Stimulated activated CD4-positive, alpha-beta T cell treated with anti-CD3 and anti-CD28 coated beads, TNF-alpha, amount 100 ng/mL, for 24 hours (primary cell): Measurements from ENCODE around the gene CASP8AP2.
A peak's percentile ranks its signal among the peaks of the same experiment; 100 is the strongest.
"Not testable (repeated sequence)": the region's sequence is repeated elsewhere in the genome, so short reads cannot be mapped to it uniquely, and the experiment has no call there.

ENCODE experiments used
- DNase-seq, 3 experiments: peaks; one replicate each; pipeline ENCODE4 v3.0.0-alpha.2; 2020; ENCODE audit warnings: low read depth in 3 of 3

The CASP8AP2 gene

GRCh38 chr6:89819336-89820130, 10.1 kb upstream of the CASP8AP2 start, which contains the start of gene MDN1:
MDN1 (minus strand) TSS chr6:89819794; CDS start chr6:89819607, 187 bp downstream.
- DNase-seq = peak; percentile 81 to 89 (median 84)

DNA sequence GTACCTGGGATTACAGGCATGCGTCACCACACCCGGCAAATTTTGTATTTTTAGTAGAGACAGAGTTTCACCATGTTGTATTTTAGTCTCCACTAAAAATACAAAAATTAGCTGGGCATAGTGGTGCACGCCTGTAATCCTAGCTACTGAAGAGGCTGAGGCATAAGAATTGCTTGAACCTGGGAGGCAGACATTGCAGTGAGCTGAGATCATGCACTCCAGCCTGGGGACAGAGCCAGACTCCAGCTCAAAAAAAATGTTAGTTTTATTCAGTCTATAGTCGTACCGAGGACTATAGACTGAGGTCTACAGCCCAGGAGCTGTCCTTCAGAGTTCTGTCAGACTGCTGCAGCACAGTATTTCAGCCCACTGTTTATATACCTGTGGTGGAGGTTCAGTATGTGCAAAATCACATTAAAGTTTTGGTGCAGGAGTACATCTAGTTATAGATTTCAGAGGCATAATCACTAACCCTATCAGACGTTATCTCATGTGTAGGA, 3.6 kb upstream of the CASP8AP2 start:
- DNase-seq = no peak

- DNase-seq = not testable (repeated sequence)
Observed at GRCh38 chr6:89828475-89828987, 1.1 kb upstream of the CASP8AP2 start.

DNA sequence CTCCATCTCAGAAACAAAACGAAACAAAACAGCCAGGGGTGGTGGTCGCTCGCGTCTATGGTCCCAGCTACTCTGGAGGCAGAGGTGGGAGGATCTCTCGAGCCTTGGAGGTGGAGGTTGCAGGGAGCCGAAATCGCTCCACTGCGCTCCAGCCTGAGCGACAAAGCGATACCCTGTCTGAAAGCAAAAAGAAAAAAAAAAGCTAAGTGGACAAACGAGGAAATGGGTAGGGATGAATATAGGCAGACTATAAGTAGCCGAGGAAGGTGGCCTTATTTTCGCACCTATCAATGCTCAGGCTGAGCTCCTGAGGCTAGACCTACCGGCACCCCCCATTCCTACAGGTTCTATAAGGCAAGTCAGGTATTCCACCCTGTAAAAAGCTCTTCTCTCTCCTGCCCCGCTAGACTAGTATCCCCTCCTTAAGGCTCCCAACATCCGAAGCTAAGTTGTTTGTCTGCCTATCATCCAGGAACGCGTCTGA, 650 bp upstream of the CASP8AP2 start:
- no peak for DNase-seq

DNA sequence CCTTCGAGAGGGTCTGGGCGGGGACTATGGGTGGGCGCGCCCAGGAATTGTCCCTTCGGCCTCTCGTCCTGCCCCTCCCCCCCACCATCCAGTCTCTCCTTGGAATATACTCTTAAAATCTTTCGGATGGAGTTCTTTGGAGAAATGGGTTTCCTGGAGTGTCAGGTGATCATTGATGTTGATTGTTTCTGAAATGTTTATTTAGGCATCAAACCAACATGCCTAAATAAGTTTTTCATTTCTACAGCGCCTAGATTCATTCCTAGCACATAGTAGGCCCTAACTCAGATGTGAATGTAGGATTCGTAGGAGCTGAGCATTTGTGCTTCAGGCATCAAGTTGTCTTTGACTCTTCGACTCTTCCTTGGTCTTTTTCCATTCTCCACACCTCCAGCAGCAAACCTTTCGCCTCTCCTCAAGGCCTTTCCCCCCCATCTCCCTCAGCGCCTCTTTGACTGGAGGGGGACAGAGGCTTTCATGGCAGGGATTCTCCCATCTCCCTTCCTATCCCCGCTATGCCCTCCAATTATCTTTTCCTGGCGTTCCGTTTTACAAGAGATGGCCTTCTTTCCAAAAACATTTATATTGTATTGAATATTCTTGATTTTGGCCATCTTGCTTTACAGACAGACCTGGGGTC, 610 bp downstream of the CASP8AP2 start:
- DNase-seq = no peak

DNA sequence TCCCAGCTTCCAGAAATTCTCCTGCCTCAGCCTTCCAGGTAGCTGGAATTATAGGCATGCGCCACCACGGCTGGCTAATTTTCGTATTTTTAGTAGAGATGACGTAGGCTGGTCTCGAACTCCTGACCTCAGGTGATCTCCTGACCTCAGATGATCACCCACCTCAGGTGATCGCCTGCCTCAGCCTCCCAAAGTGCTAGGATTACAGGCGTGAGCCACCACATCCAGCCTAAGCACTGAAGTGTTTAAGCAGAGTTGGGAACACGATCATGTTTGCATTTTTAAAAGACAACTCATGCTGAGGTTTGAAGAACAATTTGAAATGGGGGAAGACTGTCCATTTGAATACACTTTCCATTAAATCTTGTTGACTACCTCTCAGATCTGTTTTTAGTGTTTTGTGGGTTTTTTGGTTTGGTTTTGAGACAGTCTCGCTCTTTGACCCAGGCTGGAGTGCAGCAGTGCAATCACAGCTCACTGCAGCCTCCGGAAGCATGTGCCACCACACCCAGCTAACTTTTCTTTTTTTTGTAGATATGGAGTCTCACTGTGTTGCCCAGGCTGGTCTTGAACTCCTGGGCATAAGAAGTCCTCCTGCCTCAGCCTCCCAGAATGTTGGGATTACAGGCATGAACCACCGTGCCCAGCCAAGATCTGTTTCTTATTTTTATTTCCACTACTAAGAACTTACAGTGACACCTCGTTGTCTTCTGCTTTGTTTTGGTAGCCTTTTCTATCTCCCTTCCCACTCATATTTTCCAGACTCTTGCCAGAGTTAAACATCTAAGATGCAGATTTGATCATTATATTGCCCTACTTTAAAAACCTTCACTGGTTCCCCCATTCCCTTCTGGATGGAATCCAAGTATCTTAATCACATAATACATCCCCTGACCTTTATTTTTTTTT, 5.5 kb downstream of the CASP8AP2 start:
- DNase-seq = peak in 1 of 3 experiments; percentile 44

DNA sequence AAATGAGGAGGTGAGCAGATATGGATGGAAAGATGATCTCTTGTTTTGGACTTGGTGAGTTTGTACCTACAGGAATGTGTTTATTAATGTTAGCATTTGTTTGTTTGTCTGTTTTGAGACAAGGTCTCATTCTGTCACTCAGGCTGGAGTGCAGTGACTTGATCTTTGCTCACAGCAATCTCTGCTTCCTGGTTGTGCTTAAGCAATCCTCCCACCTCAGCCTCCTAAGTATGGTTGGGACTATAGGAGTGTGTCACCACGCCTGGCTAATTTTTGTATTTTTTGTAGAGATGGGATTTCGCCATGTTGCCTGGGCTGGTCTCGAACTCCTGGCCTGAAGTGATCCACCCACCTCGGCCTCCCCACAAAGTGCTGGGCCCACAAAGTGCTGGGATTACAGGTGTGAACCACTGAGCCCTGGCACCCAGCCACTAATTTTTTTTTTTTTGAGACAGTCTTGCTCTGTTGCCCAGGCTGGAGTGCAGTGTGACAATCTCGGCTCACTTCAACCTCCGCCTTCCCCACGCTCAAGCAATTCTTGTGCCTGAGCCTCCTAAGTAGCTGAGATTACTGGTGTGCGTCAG, 7.1 kb downstream of the CASP8AP2 start:
- no peak for DNase-seq

- DNase-seq = no peak
Observed at GRCh38 chr6:89840538-89840937, 10.9 kb downstream of the CASP8AP2 start.

DNA sequence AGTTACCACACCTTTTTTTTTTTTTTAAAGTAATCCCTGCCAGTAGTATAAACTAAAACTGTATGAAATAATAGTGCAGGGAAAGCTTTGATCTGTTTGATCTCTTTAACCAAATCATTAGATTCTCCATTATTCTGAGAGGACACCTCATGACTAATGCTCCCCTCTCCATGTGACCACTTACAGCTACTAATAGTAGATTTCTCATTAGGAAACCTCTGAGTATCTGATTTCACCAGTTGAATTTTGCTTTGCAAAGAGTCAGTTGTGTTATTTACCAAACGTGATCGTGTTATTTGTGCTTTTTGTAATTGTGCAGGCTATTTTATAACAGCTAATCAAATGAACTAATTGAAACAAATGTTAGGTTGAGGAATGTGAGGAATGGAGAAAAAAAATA, 12.5 kb downstream of the CASP8AP2 start:
- no peak for DNase-seq

GRCh38 chr6:89843070-89843469, 13.4 kb downstream of the CASP8AP2 start:
- DNase-seq = no peak

- not testable (repeated sequence) for DNase-seq
Observed at GRCh38 chr6:89847513-89847912, 17.8 kb downstream of the CASP8AP2 start.

- DNase-seq = no peak
Observed at GRCh38 chr6:89853068-89853467, 23.4 kb downstream of the CASP8AP2 start.

DNA sequence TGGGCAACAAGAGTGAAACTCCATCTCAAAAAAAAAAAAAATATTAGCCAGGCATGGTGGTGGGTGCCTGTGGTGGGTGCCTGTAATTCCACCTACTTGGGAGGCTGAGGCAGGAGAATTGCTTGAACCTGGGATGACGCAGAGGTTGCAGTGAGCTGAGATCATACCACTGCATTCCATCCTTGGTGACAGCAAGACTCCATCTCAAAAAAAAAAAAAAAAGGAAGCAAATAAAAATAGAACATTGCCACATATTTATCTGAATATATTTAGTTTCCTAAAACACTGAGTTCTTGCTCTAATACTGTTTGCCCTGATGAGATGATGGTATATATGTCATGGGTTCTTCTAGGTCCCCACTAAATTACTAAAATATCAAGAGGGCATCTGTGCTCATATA, 28.4 kb downstream of the CASP8AP2 start:
- no peak for DNase-seq

- DNase-seq = no peak
Observed at GRCh38 chr6:89859744-89860143, 30.1 kb downstream of the CASP8AP2 start.

- DNase-seq = no peak
Observed at GRCh38 chr6:89862273-89862672, 32.6 kb downstream of the CASP8AP2 start.

GRCh38 chr6:89862698-89863097, 33.0 kb downstream of the CASP8AP2 start:
- DNase-seq = no peak

DNA sequence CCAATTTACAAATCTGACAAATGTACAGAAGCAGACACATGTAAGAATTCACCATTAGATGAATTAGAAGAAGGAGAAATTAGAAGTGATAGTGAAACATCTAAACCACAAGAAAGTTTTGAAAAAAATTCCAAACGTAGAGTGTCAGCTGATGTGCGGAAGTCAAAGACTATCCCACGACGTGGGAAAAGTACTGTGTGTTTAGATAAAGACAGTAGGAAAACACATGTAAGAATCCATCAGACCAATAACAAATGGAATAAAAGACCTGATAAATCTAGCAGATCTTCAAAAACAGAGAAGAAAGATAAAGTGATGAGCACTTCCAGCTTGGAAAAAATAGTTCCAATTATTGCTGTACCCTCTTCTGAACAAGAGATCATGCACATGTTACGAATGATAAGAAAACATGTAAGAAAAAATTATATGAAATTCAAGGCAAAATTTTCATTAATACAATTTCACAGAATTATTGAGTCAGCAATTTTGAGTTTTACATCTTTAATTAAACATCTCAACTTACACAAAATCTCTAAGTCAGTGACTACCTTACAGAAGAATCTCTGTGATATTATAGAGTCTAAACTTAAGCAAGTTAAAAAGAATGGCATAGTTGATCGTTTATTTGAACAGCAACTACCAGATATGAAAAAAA, 36.5 kb downstream of the CASP8AP2 start:
- no peak for DNase-seq

DNA sequence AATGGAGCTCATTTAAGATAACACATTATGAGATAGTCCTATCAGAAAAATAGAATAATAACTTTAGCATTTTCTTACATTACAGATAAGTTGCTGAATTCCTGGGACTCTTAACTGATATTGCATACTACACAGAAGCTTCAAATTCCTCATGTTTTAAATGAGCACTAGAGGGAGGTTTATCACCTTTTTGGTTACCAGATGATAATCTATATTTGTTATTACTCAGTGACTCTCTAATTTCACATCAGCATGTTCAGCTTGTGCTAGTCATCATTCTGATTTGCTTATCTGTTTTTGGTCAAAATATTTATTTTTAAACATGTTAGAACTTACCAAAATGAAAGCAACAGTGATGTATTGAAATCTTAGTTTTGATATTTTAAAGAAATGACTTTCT, 44.0 kb downstream of the CASP8AP2 start:
- DNase-seq = no peak

- DNase-seq = no peak
Observed at GRCh38 chr6:89874438-89874837, 44.8 kb downstream of the CASP8AP2 start.

- DNase-seq = no peak
Observed at GRCh38 chr6:89886378-89887120, 56.9 kb downstream of the CASP8AP2 start.
